Neutrophil (primary cell): ENCODE results near the gene PLBD2.

Experiments used
- H3K27ac ChIP-seq: fragments of 200-600 bp; sonication (generic); 2 replicates; pipeline ENCODE4 v1.5.1; 2016; ENCODE audit warnings: mild to moderate bottlenecking, moderate library complexity
- H3K27me3 ChIP-seq: fragments of 200-600 bp; sonication (generic); 2 replicates; pipeline ENCODE4 v1.6.0; 2016; ENCODE audit warnings: mild to moderate bottlenecking
- H3K36me3 ChIP-seq: fragments of 200-600 bp; sonication (generic); 2 replicates; pipeline ENCODE4 v1.5.1; 2017
- H3K4me1 ChIP-seq, 2 experiments: fragments of 200-600 bp in 1 of 2; sonication (generic) in 1 of 2; 1 replicate in 1 of 2; 2 replicates in 1 of 2; pipeline versions ENCODE4 v1.5.1 to v1.6.1; 2013 to 2016; ENCODE audit warnings: low read depth in 1 of 2, low read length in 1 of 2, mild to moderate bottlenecking in 1 of 2, moderate library complexity in 1 of 2; ENCODE audit not compliant: control insufficient read depth in 1 of 2, insufficient read depth in 1 of 2
- H3K4me3 ChIP-seq, 2 experiments: fragments of 200-600 bp in 1 of 2; sonication (generic) in 1 of 2; 1 replicate in 1 of 2; 2 replicates in 1 of 2; pipeline ENCODE4 v1.5.1; 2013 to 2016; ENCODE audit warnings: low read depth in 1 of 2, low read length in 1 of 2, mild to moderate bottlenecking in 1 of 2, moderate library complexity in 1 of 2
- H3K9me3 ChIP-seq: fragments of 200-600 bp; sonication (generic); 2 replicates; pipeline ENCODE4 v1.5.1; 2016
- CTCF ChIP-seq: fragments of 200-600 bp; sonication (generic); IDR thresholded peaks from 2 replicates; pipeline ENCODE4 v1.5.1; 2016; ENCODE audit warnings: antibody characterized with exemption

Gene PLBD2

DNA sequence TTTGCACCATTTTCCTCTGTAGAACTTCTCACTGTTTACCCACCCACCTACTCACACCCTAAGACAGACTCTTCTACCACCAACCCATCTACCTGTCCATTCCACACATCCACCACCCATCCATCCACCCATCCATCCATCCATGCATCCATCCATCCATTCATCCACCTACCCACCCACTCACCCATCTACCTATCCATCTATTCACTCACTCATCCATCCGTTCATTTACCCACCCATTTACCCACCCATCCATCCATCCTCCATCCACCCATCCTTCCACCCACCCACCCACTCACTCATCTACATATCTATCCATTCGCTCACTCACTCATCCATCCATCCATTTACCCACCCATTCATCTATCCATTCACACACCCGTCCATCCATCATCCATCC is 15.1 kb downstream of the PLBD2 start:
- TF ChIP-seq CTCF: no peak
- no peaks in the 10 kb centered on the region for H3K36me3 ChIP-seq

GRCh38 chr12:113373969-113374368 is 15.6 kb downstream of the PLBD2 start:
- no peaks in the 10 kb centered on the region for H3K36me3 ChIP-seq
- H3K4me1 ChIP-seq: no peaks in the 10 kb centered on the region
- no peaks in the 10 kb centered on the region for H3K27me3 ChIP-seq
- no peak for TF ChIP-seq CTCF
- H3K27ac ChIP-seq: no peak overlapping the region
- no peak overlapping the region for H3K4me3 ChIP-seq
- no peaks in the 10 kb centered on the region for H3K9me3 ChIP-seq

More for the DNA sequence above, 15.1 kb downstream of the PLBD2 start:
- Histone ChIP-seq H3K4me1 (no peaks in the 10 kb centered on the region), H3K27me3 (no peaks in the 10 kb centered on the region), H3K9me3 (no peaks in the 10 kb centered on the region), H3K27ac (no peak overlapping the region), H3K4me3 (no peak overlapping the region)

- H3K36me3 ChIP-seq: no peaks in the 10 kb centered on the region
- no peak overlapping the region for H3K4me3 ChIP-seq
- no peaks in the 10 kb centered on the region for H3K9me3 ChIP-seq
- H3K27ac ChIP-seq: no peak overlapping the region
- TF ChIP-seq CTCF: no peak
- no peaks in the 10 kb centered on the region for H3K4me1 ChIP-seq
- H3K27me3 ChIP-seq: no peaks in the 10 kb centered on the region
Observed at GRCh38 chr12:113374823-113375428, 16.5 kb downstream of the PLBD2 start.

DNA sequence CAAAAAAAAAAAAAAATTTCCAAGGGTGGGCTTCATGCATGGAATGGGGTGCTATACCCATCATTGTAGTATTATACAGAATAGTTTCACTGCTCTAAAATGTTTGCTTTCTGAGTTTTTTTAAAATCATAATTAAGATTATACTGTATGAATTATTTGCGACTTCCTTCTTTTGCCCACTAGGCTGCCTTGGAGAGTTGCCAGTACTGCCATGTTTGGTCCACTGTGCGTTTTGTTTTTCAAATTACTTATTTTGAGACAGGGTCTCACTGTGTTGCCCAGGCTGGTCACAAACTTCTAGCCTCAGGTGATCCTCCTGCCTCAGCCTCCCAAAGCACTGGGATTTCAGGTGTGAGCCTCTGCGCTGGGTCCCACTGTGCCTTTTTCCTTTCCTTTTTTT is 19.9 kb downstream of the PLBD2 start:
- Histone ChIP-seq H3K27ac (no peak overlapping the region), H3K36me3 (no peaks in the 10 kb centered on the region), H3K4me3 (no peak overlapping the region), H3K27me3 (no peaks in the 10 kb centered on the region), H3K9me3 (no peaks in the 10 kb centered on the region), H3K4me1 (no peaks in the 10 kb centered on the region)
- TF ChIP-seq CTCF: no peak

DNA sequence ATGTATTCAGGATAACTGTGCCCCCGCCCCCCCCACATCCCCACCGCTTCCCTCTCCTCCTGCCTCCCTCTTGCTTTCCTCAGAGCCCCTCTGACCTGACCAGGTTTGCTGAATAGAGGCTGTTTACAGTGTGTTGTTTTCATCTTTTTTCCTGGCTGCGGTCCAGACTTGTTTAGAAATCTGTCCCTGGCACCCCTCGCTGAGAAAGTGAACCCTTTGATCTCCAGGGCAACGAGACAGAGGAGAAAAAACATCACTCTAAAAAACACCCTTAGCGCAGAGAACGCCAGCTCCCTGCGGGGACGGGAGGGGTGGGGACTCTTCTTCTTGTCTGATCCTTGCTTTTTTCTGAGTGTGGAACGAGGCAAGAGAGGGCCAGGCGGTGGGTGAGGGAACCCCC is 22.8 kb downstream of the PLBD2 start:
- H3K4me1 ChIP-seq: no peaks in the 10 kb centered on the region
- H3K36me3 ChIP-seq: no peaks in the 10 kb centered on the region
- TF ChIP-seq CTCF: no peak
- H3K27me3 ChIP-seq: no peaks in the 10 kb centered on the region
- H3K9me3 ChIP-seq: no peaks in the 10 kb centered on the region
- H3K27ac ChIP-seq: no peak overlapping the region
- H3K4me3 ChIP-seq: no peak overlapping the region

- H3K4me1 ChIP-seq: no peaks in the 10 kb centered on the region
- no peaks in the 10 kb centered on the region for H3K9me3 ChIP-seq
- no peak overlapping the region for H3K27ac ChIP-seq
- no peaks in the 10 kb centered on the region for H3K36me3 ChIP-seq
- H3K27me3 ChIP-seq: no peaks in the 10 kb centered on the region
- TF ChIP-seq CTCF: no peak
- H3K4me3 ChIP-seq: no peak overlapping the region
Observed at GRCh38 chr12:113382206-113382605, 23.8 kb downstream of the PLBD2 start.
